Activated CD4-positive, alpha-beta T cell treated with anti-CD3 and anti-CD28 coated beads for 24 hours (primary cell): ENCODE measurements around the gene EIF1AY.
A peak's percentile ranks its signal among the peaks of the same experiment; 100 is the strongest.
"Not testable (repeated sequence)": the region's sequence is repeated elsewhere in the genome, so short reads cannot be mapped to it uniquely, and the experiment has no call there.

Experiments
- DNase-seq, 2 donors: peaks; one replicate each; pipeline ENCODE4 v3.0.0-alpha.2; 2020; ENCODE audit warnings: low read depth in 2 of 2

The EIF1AY gene

GRCh38 chrY:20575531-20576121 is at the start of gene EIF1AY:
Gene EIF1AY (plus strand): TSS chrY:20575776. CDS start chrY:20575872, 96 bp downstream.
- peak in 1 of 2 donors; percentile 68 for DNase-seq

GRCh38 chrY:20528435-20528834 is 47.1 kb upstream of the EIF1AY start:
- no peak for DNase-seq

GRCh38 chrY:20538186-20538585 is 37.4 kb upstream of the EIF1AY start:
- DNase-seq: no peak

- no peak for DNase-seq
Measured at GRCh38 chrY:20538933-20539332, 36.6 kb upstream of the EIF1AY start.

GRCh38 chrY:20544451-20544960 is 31.1 kb upstream of the EIF1AY start:
- DNase-seq: no peak

GRCh38 chrY:20546071-20546470 is 29.5 kb upstream of the EIF1AY start:
- no peak for DNase-seq

GRCh38 chrY:20549289-20549688 is 26.3 kb upstream of the EIF1AY start:
- DNase-seq: no peak

- DNase-seq: no peak
Measured at GRCh38 chrY:20551840-20552239, 23.7 kb upstream of the EIF1AY start.

- DNase-seq: not testable (repeated sequence)
Measured at GRCh38 chrY:20552764-20553323, 22.7 kb upstream of the EIF1AY start.

- DNase-seq: no peak
Measured at GRCh38 chrY:20555820-20556219, 19.8 kb upstream of the EIF1AY start.

GRCh38 chrY:20558677-20559076 is 16.9 kb upstream of the EIF1AY start:
- DNase-seq: no peak

- DNase-seq: no peak
Measured at GRCh38 chrY:20559873-20560512, 15.6 kb upstream of the EIF1AY start.

- no peak for DNase-seq
Measured at GRCh38 chrY:20571306-20571705, 4.3 kb upstream of the EIF1AY start.

GRCh38 chrY:20576506-20576905 is 930 bp downstream of the EIF1AY start:
- DNase-seq: no peak

- no peak for DNase-seq
Measured at GRCh38 chrY:20578206-20578605, 2.6 kb downstream of the EIF1AY start.

GRCh38 chrY:20581687-20582086 is 6.1 kb downstream of the EIF1AY start:
- DNase-seq: no peak

- DNase-seq: no peak
Measured at GRCh38 chrY:20586161-20586560, 10.6 kb downstream of the EIF1AY start.
